ENCODE results near the gene STAU1. TPM values are rescaled to one million over a fixed set of nuclear protein-coding genes. Genes with fewer than 3 reads are reported as not detected.

Gene STAU1
- total and polyA plus RNA-seq, 2 of the 13 experiments (the other 11 are each of a cell fraction or from before 2014, with no cell fraction given): 119 to 133 TPM

DNA sequence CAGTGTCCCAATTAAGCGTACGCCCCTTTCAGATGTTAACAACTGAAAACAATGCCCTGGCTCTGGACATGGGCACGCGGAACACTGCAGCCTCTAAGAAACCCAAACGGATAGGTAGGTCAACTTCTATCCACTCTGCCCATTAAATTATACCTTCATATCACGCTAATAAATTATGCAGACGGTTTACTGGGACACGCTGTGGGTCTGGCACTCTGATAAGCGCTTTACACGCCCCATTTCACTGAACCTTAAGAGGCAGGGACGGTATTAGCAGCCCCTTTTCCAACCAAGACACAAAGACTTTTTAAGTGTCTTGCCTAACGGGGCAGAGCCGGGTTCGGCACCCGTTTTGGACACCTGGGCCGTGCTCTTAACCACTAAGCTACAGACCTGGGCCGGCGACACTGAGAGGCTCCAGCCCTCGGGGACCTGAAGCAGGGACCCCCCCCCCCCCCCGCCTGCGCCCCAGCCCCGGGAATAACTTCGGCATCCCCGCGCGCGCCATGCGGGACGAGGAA lies 744 bp downstream of the STAU1 start (continued):
- TF ChIP-seq, protein P1, sequence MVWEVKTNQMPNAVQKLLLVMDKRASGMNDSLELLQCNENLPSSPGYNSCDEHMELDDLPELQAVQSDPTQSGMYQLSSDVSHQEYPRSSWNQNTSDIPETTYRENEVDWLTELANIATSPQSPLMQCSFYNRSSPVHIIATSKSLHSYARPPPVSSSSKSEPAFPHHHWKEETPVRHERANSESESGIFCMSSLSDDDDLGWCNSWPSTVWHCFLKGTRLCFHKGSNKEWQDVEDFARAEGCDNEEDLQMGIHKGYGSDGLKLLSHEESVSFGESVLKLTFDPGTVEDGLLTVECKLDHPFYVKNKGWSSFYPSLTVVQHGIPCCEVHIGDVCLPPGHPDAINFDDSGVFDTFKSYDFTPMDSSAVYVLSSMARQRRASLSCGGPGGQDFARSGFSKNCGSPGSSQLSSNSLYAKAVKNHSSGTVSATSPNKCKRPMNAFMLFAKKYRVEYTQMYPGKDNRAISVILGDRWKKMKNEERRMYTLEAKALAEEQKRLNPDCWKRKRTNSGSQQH (CRISPR knock-in tag; IDR thresholded peaks at IDR 0.05; ENCODE audit: low read depth): no peak
- TF ChIP-seq TCF7L2 (IDR thresholded peaks at IDR 0.05; ENCODE audit: low read depth, low read length) (no peak), ZFP62 (CRISPR knock-in tag; IDR thresholded peaks at IDR 0.05) (no peak), CCAR2 (optimal IDR thresholded peaks at IDR 0.05; ENCODE audit: low read depth, low read length) (no peak), TARDBP (CRISPR knock-in tag; IDR thresholded peaks at IDR 0.05) (no peak), ZNF879 (CRISPR knock-in tag; IDR thresholded peaks at IDR 0.05) (no peak), CEBPB (IDR thresholded peaks at IDR 0.05; ENCODE audit: borderline replicate concordance, low read depth, low read length) (no peak), ZMYM4 (CRISPR knock-in tag; IDR thresholded peaks at IDR 0.05) (no peak; the same call in 1 of the 2 replicates), KDM5B (CRISPR knock-in tag; IDR thresholded peaks at IDR 0.05; ENCODE audit: borderline replicate concordance) (0 out of 2 replicates have a peak, but pooled peaks have one; percentile 13), ZNF33A (CRISPR knock-in tag; IDR thresholded peaks at IDR 0.05; ENCODE audit: borderline replicate concordance) (no peak), NR0B2 (CRISPR knock-in tag; IDR thresholded peaks at IDR 0.05) (no peak; the same call in 1 of the 2 replicates), SAP130 (CRISPR knock-in tag; IDR thresholded peaks at IDR 0.05; ENCODE audit: low read depth) (no peak; the same call in 1 of the 2 replicates), HDAC1 (CRISPR knock-in tag; IDR thresholded peaks at IDR 0.05) (no peak; the same call in 1 of the 2 replicates), ZMAT3 (CRISPR knock-in tag; conservative IDR thresholded peaks at IDR 0.05) (no peak), PHF20 (CRISPR knock-in tag; IDR thresholded peaks at IDR 0.05) (no peak), ZNF567 (CRISPR knock-in tag; IDR thresholded peaks at IDR 0.05; ENCODE audit: borderline replicate concordance) (0 out of 2 replicates have a peak, but pooled peaks have one; percentile 79), ZBTB33 (CRISPR knock-in tag; IDR thresholded peaks at IDR 0.05) (no peak), ZNF235 (CRISPR knock-in tag; IDR thresholded peaks at IDR 0.05; ENCODE audit: borderline replicate concordance) (0 out of 2 replicates have a peak, but pooled peaks have one; percentile 32)
- TF ChIP-seq, protein P2, sequence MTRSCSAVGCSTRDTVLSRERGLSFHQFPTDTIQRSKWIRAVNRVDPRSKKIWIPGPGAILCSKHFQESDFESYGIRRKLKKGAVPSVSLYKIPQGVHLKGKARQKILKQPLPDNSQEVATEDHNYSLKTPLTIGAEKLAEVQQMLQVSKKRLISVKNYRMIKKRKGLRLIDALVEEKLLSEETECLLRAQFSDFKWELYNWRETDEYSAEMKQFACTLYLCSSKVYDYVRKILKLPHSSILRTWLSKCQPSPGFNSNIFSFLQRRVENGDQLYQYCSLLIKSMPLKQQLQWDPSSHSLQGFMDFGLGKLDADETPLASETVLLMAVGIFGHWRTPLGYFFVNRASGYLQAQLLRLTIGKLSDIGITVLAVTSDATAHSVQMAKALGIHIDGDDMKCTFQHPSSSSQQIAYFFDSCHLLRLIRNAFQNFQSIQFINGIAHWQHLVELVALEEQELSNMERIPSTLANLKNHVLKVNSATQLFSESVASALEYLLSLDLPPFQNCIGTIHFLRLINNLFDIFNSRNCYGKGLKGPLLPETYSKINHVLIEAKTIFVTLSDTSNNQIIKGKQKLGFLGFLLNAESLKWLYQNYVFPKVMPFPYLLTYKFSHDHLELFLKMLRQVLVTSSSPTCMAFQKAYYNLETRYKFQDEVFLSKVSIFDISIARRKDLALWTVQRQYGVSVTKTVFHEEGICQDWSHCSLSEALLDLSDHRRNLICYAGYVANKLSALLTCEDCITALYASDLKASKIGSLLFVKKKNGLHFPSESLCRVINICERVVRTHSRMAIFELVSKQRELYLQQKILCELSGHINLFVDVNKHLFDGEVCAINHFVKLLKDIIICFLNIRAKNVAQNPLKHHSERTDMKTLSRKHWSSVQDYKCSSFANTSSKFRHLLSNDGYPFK (CRISPR knock-in tag; IDR thresholded peaks at IDR 0.05; ENCODE audit: borderline replicate concordance): no peak; the same call in 1 of the 2 replicates
- TF ChIP-seq, protein P3, sequence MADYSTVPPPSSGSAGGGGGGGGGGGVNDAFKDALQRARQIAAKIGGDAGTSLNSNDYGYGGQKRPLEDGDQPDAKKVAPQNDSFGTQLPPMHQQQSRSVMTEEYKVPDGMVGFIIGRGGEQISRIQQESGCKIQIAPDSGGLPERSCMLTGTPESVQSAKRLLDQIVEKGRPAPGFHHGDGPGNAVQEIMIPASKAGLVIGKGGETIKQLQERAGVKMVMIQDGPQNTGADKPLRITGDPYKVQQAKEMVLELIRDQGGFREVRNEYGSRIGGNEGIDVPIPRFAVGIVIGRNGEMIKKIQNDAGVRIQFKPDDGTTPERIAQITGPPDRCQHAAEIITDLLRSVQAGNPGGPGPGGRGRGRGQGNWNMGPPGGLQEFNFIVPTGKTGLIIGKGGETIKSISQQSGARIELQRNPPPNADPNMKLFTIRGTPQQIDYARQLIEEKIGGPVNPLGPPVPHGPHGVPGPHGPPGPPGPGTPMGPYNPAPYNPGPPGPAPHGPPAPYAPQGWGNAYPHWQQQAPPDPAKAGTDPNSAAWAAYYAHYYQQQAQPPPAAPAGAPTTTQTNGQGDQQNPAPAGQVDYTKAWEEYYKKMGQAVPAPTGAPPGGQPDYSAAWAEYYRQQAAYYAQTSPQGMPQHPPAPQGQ (CRISPR knock-in tag; IDR thresholded peaks at IDR 0.05; ENCODE audit: borderline replicate concordance): no peak
- TF ChIP-seq, protein P4, sequence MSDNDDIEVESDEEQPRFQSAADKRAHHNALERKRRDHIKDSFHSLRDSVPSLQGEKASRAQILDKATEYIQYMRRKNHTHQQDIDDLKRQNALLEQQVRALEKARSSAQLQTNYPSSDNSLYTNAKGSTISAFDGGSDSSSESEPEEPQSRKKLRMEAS (IDR thresholded peaks at IDR 0.05): no peak
